A673 (cell line): ENCODE results near the gene CA4.
"Not testable (repeated sequence)": the region's sequence is repeated elsewhere in the genome, so short reads cannot be mapped to it uniquely, and the experiment has no call there.

ENCODE experiments used
- EZH2 ChIP-seq: fragments of 200-600 bp; sonication (generic); IDR thresholded peaks from 2 replicates; pipeline ENCODE4 v1.6.1; 2017; ENCODE audit warnings: borderline replicate concordance, low read depth, mild to moderate bottlenecking, mixed read lengths, antibody characterized with exemption, low read length; ENCODE audit not compliant: poor library complexity, severe bottlenecking
- TF ChIP-seq, protein P1 (sequence below): fragments of 300-800, 200-600 bp; sonication (generic); conservative IDR thresholded peaks from 2 replicates; pipeline ENCODE4 v1.5.1; 2017; ENCODE audit warnings: low read depth, mild to moderate bottlenecking, antibody characterized with exemption, low read length, moderate library complexity, mixed read lengths

DNA sequence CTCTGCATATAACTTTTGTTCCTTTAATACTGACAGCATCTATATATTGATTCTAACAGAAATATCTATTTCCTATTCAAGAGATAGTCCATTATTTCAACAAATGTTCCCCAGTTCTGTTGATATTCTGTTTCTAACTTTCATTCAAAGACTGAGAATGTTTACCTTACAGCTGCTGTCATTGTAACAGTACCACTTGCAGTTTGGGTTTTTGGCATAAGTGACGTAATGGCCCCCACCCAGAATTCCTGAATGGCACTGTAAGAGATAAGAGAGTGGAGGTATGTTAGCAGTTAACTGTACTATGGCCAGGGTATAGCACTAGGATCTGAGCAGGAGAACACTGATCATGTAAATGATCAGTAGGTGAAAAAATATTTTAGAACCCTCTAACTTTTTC lies 30.6 kb downstream of the CA4 start:
- TF ChIP-seq, protein P1, sequence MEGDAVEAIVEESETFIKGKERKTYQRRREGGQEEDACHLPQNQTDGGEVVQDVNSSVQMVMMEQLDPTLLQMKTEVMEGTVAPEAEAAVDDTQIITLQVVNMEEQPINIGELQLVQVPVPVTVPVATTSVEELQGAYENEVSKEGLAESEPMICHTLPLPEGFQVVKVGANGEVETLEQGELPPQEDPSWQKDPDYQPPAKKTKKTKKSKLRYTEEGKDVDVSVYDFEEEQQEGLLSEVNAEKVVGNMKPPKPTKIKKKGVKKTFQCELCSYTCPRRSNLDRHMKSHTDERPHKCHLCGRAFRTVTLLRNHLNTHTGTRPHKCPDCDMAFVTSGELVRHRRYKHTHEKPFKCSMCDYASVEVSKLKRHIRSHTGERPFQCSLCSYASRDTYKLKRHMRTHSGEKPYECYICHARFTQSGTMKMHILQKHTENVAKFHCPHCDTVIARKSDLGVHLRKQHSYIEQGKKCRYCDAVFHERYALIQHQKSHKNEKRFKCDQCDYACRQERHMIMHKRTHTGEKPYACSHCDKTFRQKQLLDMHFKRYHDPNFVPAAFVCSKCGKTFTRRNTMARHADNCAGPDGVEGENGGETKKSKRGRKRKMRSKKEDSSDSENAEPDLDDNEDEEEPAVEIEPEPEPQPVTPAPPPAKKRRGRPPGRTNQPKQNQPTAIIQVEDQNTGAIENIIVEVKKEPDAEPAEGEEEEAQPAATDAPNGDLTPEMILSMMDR = not testable (repeated sequence)
- not testable (repeated sequence) for TF ChIP-seq EZH2
